Hepatocyte (in vitro differentiated cells): ENCODE data around the gene SLC1A2.

Experiments used
- EZH2phosphoT487 ChIP-seq: fragments of 200-600 bp; sonication (generic); IDR thresholded peaks from one replicate; pipeline ENCODE4 v1.6.1; 2018; ENCODE audit warnings: antibody characterized with exemption, mild to moderate bottlenecking, low read depth, moderate library complexity; ENCODE audit not compliant: unreplicated experiment, severe bottlenecking
- TF ChIP-seq, protein P1 (sequence below): fragments of 200-600 bp; sonication (generic); IDR thresholded peaks from 2 replicates; pipeline ENCODE4 v1.5.1; 2016; ENCODE audit warnings: antibody characterized with exemption, mild to moderate bottlenecking; ENCODE audit not compliant: poor library complexity

DNA sequence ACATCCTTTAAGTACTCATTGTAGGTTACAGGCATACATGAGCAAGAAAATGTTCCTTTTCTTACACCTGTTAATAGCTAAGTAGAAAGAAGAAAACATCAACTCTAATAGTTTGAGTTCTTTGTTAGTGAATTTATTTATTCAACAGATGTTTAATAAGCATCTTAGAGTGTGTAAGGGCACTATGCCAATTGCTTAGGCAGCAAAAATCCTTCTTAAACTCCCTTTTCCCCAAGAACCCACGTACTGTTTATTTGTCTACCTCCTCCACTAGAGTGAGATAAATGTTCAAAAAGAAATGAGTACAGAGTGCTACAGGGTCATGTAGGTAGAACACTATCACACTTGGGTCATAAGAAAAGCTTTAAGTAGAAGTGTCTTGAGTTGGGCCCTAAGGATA lies 149.0 kb downstream of the SLC1A2 start:
- no peak for TF ChIP-seq EZH2phosphoT487
- TF ChIP-seq, protein P1, sequence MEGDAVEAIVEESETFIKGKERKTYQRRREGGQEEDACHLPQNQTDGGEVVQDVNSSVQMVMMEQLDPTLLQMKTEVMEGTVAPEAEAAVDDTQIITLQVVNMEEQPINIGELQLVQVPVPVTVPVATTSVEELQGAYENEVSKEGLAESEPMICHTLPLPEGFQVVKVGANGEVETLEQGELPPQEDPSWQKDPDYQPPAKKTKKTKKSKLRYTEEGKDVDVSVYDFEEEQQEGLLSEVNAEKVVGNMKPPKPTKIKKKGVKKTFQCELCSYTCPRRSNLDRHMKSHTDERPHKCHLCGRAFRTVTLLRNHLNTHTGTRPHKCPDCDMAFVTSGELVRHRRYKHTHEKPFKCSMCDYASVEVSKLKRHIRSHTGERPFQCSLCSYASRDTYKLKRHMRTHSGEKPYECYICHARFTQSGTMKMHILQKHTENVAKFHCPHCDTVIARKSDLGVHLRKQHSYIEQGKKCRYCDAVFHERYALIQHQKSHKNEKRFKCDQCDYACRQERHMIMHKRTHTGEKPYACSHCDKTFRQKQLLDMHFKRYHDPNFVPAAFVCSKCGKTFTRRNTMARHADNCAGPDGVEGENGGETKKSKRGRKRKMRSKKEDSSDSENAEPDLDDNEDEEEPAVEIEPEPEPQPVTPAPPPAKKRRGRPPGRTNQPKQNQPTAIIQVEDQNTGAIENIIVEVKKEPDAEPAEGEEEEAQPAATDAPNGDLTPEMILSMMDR: no peak
